SK-N-SH treated with all-trans-retinoic acid at 6 μM for 48 hours (cell line): Measurements from ENCODE around the gene TMEM47.

Experiments
- ATAC-seq: fragments of 200-7000 bp; cut with Tn5 transposase; 3 replicates; pipeline ENCODE4 v1.9.1; 2020; ENCODE audit warnings: mild to moderate bottlenecking, moderate library complexity
- ARNTL ChIP-seq: fragments of 450-650 bp; formaldehyde crosslinking; IDR thresholded peaks from 2 replicates; pipeline ENCODE4 v1.5.0; 2020; ENCODE audit warnings: low read depth, mild to moderate bottlenecking, moderate library complexity, borderline replicate concordance
- BACH2 ChIP-seq: fragments of 250-450 bp; sonication (Bioruptor Pico); IDR thresholded peaks from 2 replicates; pipeline ENCODE4 v1.9.0; 2021; ENCODE audit warnings: mild to moderate bottlenecking, borderline replicate concordance
- CREB5 ChIP-seq: fragments of 250-450 bp; sonication (Bioruptor Pico); IDR thresholded peaks from 2 replicates; pipeline ENCODE4 v1.5.1; 2020; ENCODE audit warnings: low read depth, mild to moderate bottlenecking, moderate library complexity
- CSDC2 ChIP-seq: fragments of 250-450 bp; sonication (Bioruptor Pico); IDR thresholded peaks from 2 replicates; pipeline ENCODE4 v1.5.0; 2020; ENCODE audit warnings: mild to moderate bottlenecking, moderate library complexity
- ESRRG ChIP-seq: fragments of 250-450 bp; sonication (Bioruptor Pico); IDR thresholded peaks from 2 replicates; pipeline ENCODE4 v1.6.1; 2021; ENCODE audit warnings: mild to moderate bottlenecking
- GLIS3 ChIP-seq: fragments of 250-450 bp; sonication (Bioruptor Pico); IDR thresholded peaks from 2 replicates; pipeline ENCODE4 v1.5.0; 2020; ENCODE audit warnings: mild to moderate bottlenecking, moderate library complexity
- ISL1 ChIP-seq: fragments of 250-450 bp; sonication (Bioruptor Pico); IDR thresholded peaks from 2 replicates; pipeline ENCODE4 v2.1.2; 2022; ENCODE audit warnings: mild to moderate bottlenecking, moderate library complexity
- OSR1 ChIP-seq: fragments of 250-450 bp; sonication (Bioruptor Pico); IDR thresholded peaks from 2 replicates; pipeline ENCODE4 v1.8.0; 2022; ENCODE audit warnings: moderate library complexity, mild to moderate bottlenecking, inconsistent platforms
- PPARA ChIP-seq: fragments of 250-450 bp; sonication (Bioruptor Pico); IDR thresholded peaks from 2 replicates; pipeline ENCODE4 v1.5.0; 2020; ENCODE audit warnings: mild to moderate bottlenecking, borderline replicate concordance
- RARB ChIP-seq: fragments of 250-450 bp; sonication (Bioruptor Pico); IDR thresholded peaks from 2 replicates; pipeline ENCODE4 v1.8.0; 2021; ENCODE audit warnings: mild to moderate bottlenecking, moderate library complexity
- SNAI2 ChIP-seq: fragments of 250-450 bp; sonication (Bioruptor Pico); IDR thresholded peaks from 2 replicates; pipeline ENCODE4 v1.5.0; 2020; ENCODE audit warnings: mild to moderate bottlenecking, moderate library complexity
- TOX ChIP-seq: fragments of 250-450 bp; sonication (Bioruptor Pico); IDR thresholded peaks from 2 replicates; pipeline ENCODE4 v1.8.0; 2021; ENCODE audit warnings: mild to moderate bottlenecking, moderate library complexity, borderline replicate concordance
- TSHZ2 ChIP-seq: fragments of 250-450 bp; sonication (Bioruptor Pico); IDR thresholded peaks from 2 replicates; pipeline ENCODE4 v1.5.0; 2020; ENCODE audit warnings: mild to moderate bottlenecking, moderate library complexity
- ZC3H10 ChIP-seq: fragments of 250-450 bp; sonication (Bioruptor Pico); IDR thresholded peaks from 2 replicates; pipeline ENCODE4 v1.5.1; 2021; ENCODE audit warnings: mild to moderate bottlenecking, moderate library complexity
- ZFP3 ChIP-seq: fragments of 250-450 bp; sonication (Bioruptor Pico); IDR thresholded peaks from 2 replicates; pipeline ENCODE4 v1.5.0; 2020; ENCODE audit warnings: mild to moderate bottlenecking, moderate library complexity
- ZFP30 ChIP-seq: fragments of 450-650 bp; formaldehyde crosslinking; IDR thresholded peaks from 2 replicates; pipeline ENCODE4 v1.5.0; 2022; ENCODE audit warnings: mild to moderate bottlenecking, moderate library complexity
- ZNF565 ChIP-seq: fragments of 450-650 bp; formaldehyde crosslinking; conservative IDR thresholded peaks from 2 replicates; pipeline ENCODE4 v1.5.0; 2020; ENCODE audit warnings: low read depth, mild to moderate bottlenecking, moderate library complexity
- ZNF70 ChIP-seq: fragments of 450-650 bp; formaldehyde crosslinking; IDR thresholded peaks from 2 replicates; pipeline ENCODE4 v1.5.0; 2020; ENCODE audit warnings: mild to moderate bottlenecking, moderate library complexity
- TF ChIP-seq, protein P1 (sequence below): fragments of 250-450 bp; sonication (Bioruptor Pico); IDR thresholded peaks from 2 replicates; pipeline ENCODE4 v1.8.0; 2020; ENCODE audit warnings: mild to moderate bottlenecking, moderate library complexity, borderline replicate concordance
- TF ChIP-seq, protein P2 (sequence below): fragments of 250-450 bp; sonication (Bioruptor Pico); IDR thresholded peaks from 2 replicates; pipeline ENCODE4 v1.5.1; 2021; ENCODE audit warnings: mild to moderate bottlenecking, moderate library complexity
- TF ChIP-seq, protein P3 (sequence below): fragments of 250-450 bp; sonication (Bioruptor Pico); IDR thresholded peaks from 2 replicates; pipeline ENCODE4 v1.8.0; 2021; ENCODE audit warnings: low read depth, mild to moderate bottlenecking, moderate library complexity, borderline replicate concordance

The TMEM47 gene

DNA sequence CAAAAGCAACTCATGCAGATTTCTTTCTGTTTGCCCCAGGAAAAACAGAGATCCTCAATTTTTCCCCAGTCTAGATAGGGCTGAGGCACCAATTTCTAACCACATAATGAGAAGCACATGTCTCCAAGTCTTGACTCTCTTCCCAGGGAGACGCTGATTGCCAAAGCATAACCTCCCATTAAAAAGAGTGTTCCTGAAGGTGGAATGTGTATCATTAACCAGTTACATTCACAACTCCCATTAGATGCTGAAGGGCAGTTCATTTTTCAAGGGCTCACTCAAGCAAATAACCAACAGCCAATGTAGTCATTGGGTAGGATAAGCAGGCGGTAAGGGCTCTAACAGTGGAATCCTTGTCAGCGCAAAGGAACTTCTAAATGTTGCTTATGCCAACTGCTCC, 27.5 kb downstream of the TMEM47 start:
- ATAC-seq = no peak
- TF ChIP-seq CREB5 (CRISPR knock-in tag) (no peak), GLIS3 (no peak), ZNF70 (no peak), OSR1 (CRISPR knock-in tag) (no peak), ZC3H10 (CRISPR knock-in tag) (no peak), BACH2 (CRISPR knock-in tag) (no peak), ISL1 (CRISPR knock-in tag) (no peak), CSDC2 (CRISPR knock-in tag) (no peak), ESRRG (CRISPR knock-in tag) (no peak), ZFP3 (CRISPR knock-in tag) (no peak), PPARA (CRISPR knock-in tag) (no peak), SNAI2 (CRISPR knock-in tag) (no peak), ZFP30 (CRISPR knock-in tag) (no peak), ZNF565 (CRISPR knock-in tag) (no peak), ARNTL (CRISPR knock-in tag) (no peak)
- TF ChIP-seq, protein P1, sequence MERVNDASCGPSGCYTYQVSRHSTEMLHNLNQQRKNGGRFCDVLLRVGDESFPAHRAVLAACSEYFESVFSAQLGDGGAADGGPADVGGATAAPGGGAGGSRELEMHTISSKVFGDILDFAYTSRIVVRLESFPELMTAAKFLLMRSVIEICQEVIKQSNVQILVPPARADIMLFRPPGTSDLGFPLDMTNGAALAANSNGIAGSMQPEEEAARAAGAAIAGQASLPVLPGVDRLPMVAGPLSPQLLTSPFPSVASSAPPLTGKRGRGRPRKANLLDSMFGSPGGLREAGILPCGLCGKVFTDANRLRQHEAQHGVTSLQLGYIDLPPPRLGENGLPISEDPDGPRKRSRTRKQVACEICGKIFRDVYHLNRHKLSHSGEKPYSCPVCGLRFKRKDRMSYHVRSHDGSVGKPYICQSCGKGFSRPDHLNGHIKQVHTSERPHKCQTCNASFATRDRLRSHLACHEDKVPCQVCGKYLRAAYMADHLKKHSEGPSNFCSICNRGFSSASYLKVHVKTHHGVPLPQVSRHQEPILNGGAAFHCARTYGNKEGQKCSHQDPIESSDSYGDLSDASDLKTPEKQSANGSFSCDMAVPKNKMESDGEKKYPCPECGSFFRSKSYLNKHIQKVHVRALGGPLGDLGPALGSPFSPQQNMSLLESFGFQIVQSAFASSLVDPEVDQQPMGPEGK = no peak

DNA sequence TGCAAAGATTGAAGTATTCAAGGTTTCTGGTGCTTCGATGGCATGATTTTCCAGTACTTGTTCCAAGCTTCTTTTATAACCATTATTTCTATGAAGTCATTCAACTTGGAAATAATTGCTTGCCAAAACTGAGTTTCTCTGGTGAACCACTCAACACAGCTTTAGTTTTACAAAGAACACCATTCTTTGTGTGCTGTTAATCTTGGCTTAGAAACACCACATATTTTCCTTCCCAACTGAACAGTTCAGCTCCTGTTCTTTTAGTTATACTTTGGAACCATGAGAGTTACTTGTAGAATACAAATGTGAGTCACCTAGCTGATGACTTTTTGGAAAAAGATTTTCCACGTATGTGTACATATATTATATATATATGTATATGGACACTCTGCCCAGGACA, 32.7 kb downstream of the TMEM47 start:
- no peak for ATAC-seq
- no peak for TF ChIP-seq ZNF565 (CRISPR knock-in tag)
- TF ChIP-seq, protein P1 = no peak
- no peak for TF ChIP-seq ZNF70

DNA sequence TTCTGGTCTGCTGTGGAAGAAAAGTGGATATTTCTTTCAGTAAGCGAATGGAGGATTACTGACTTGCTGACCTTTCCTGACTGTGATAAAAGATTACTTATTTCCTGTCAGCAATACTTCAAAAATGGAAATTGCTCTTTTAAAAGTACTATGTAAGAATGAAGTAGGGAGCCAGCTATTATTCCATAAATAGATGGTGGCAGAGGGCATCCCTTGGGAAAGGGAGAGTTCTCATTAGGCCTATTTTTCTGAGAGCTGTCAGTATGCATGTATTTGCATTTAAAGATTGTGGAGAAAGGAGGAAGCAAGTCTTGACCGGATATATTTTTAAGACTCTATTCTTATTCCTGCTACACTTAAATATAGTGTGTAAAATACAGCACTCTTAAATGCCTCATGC, 37.2 kb downstream of the TMEM47 start:
- TF ChIP-seq TSHZ2 (CRISPR knock-in tag) = no peak
- no peak for TF ChIP-seq TOX (CRISPR knock-in tag)
- no peak for TF ChIP-seq ZC3H10 (CRISPR knock-in tag)
- no peak for TF ChIP-seq OSR1 (CRISPR knock-in tag)
- no peak for TF ChIP-seq ISL1 (CRISPR knock-in tag)
- no peak for TF ChIP-seq RARB (CRISPR knock-in tag)
- no peak for ATAC-seq

GRCh38 chrX:34612036-34612435, 45.0 kb downstream of the TMEM47 start:
- no peak for ATAC-seq
- TF ChIP-seq, protein P1 = no peak
- TF ChIP-seq, protein P2, sequence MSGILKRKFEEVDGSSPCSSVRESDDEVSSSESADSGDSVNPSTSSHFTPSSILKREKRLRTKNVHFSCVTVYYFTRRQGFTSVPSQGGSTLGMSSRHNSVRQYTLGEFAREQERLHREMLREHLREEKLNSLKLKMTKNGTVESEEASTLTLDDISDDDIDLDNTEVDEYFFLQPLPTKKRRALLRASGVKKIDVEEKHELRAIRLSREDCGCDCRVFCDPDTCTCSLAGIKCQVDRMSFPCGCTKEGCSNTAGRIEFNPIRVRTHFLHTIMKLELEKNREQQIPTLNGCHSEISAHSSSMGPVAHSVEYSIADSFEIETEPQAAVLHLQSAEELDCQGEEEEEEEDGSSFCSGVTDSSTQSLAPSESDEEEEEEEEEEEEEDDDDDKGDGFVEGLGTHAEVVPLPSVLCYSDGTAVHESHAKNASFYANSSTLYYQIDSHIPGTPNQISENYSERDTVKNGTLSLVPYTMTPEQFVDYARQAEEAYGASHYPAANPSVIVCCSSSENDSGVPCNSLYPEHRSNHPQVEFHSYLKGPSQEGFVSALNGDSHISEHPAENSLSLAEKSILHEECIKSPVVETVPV (CRISPR knock-in tag) = no peak
- no peak for TF ChIP-seq ZNF565 (CRISPR knock-in tag)
- TF ChIP-seq SNAI2 (CRISPR knock-in tag) = no peak
- TF ChIP-seq, protein P3, sequence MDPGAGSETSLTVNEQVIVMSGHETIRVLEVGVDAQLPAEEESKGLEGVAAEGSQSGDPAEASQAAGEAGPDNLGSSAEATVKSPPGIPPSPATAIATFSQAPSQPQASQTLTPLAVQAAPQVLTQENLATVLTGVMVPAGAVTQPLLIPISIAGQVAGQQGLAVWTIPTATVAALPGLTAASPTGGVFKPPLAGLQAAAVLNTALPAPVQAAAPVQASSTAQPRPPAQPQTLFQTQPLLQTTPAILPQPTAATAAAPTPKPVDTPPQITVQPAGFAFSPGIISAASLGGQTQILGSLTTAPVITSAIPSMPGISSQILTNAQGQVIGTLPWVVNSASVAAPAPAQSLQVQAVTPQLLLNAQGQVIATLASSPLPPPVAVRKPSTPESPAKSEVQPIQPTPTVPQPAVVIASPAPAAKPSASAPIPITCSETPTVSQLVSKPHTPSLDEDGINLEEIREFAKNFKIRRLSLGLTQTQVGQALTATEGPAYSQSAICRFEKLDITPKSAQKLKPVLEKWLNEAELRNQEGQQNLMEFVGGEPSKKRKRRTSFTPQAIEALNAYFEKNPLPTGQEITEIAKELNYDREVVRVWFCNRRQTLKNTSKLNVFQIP (CRISPR knock-in tag) = no peak
- no peak for TF ChIP-seq TOX (CRISPR knock-in tag)
- TF ChIP-seq OSR1 (CRISPR knock-in tag) = no peak
